Measurements from ENCODE around the gene CDH4.

GRCh38 chr20:61439251-61439650 is 187.2 kb downstream of the CDH4 start:
- no peak for TF ChIP-seq CTCF (IDR thresholded peaks at IDR 0.05; ENCODE audit: insufficient read depth, low read depth, low read length)
- TF ChIP-seq EZH2 (IDR thresholded peaks at IDR 0.05; ENCODE audit: insufficient read depth, low read length): no peak

Measured in astrocyte (in vitro differentiated cells and primary cell).